ENCODE data around the gene SH3BP2. TPM values are rescaled to one million over a fixed set of nuclear protein-coding genes. Genes with fewer than 3 reads are reported as not detected.

SH3BP2 gene
- total and polyA plus RNA-seq, 10 of the 15 experiments (the other 5 are each of a cell fraction or from before 2014, with no cell fraction given): 1.1 to 61.8 (median 23.9) TPM

- no peak overlapping the region for H3K4me3 ChIP-seq
Observed at GRCh38 chr4:2839060-2839459, 46.2 kb downstream of the SH3BP2 start.

More at GRCh38 chr4:2839060-2839459, 46.2 kb downstream of the SH3BP2 start:
- Histone ChIP-seq H2AFZ (ENCODE audit: control insufficient read depth, low read depth, low read length) (no peak overlapping the region), H3K4me2 (ENCODE audit: control insufficient read depth, insufficient read depth) (no peak overlapping the region), H3K27ac (ENCODE audit: control insufficient read depth, insufficient read depth) (no peak overlapping the region), H3K9ac (ENCODE audit: control insufficient read depth, insufficient read depth, low read length) (no peak overlapping the region), H3K9me3 (replicated peaks; ENCODE audit: control insufficient read depth, insufficient read depth, low read length) (no peaks in the 10 kb centered on the region), H3K4me1 (ENCODE audit: control insufficient read depth, insufficient read depth, low read length) (peaks cover 30% of the 10 kb centered on the region), H4K20me1 (ENCODE audit: control insufficient read depth, insufficient read depth) (no peaks in the 10 kb centered on the region), H3K27me3 (replicated peaks in 1 of 2; ENCODE audit: control insufficient read depth in 2 of 2, insufficient read depth in 2 of 2, low read length in 1 of 2) (no peaks in the 10 kb centered on the region), H3K79me2 (ENCODE audit: control insufficient read depth, insufficient read depth, low read length) (peaks cover 5% of the 10 kb centered on the region), H3K36me3 (ENCODE audit: control insufficient read depth in 2 of 2, insufficient read depth in 2 of 2, low read length in 1 of 2) (peaks cover 0 to 5% of the 10 kb centered on the region in 2 experiments; a peak in 2 of 4 replicates)
- DNase-seq (ENCODE audit: low read depth, low spot score) (no peak), ATAC-seq (no peak), FAIRE-seq (no peak)
- intact Hi-C loops (cut with micrococcal nuclease; ENCODE audit: unreplicated experiment): no loop called here
- no peak for TF ChIP-seq MYC (IDR thresholded peaks at IDR 0.05; ENCODE audit: insufficient read depth, insufficient read length, insufficient replicate concordance, low read length, severe bottlenecking)
- TF ChIP-seq ZBTB4 (CRISPR knock-in tag; IDR thresholded peaks at IDR 0.05): no peak
- no peak for TF ChIP-seq ZNF622 (IDR thresholded peaks at IDR 0.05)
- no peak for TF ChIP-seq HCFC1 (IDR thresholded peaks at IDR 0.05; ENCODE audit: low read length)
- TF ChIP-seq SPI1 (IDR thresholded peaks at IDR 0.05; ENCODE audit: borderline replicate concordance, insufficient read depth, low read depth, low read length): no peak
- TF ChIP-seq CHD1 (IDR thresholded peaks at IDR 0.05; ENCODE audit: low read depth, low read length): no peak
- no peak for TF ChIP-seq POLR2A (IDR thresholded peaks at IDR 0.05; ENCODE audit: low read depth, low read length)
- no peak for TF ChIP-seq RAD21 (IDR thresholded peaks at IDR 0.05; ENCODE audit: insufficient read depth, low read depth, low read length)
- no peak for TF ChIP-seq KDM1A (IDR thresholded peaks at IDR 0.05; ENCODE audit: borderline replicate concordance)
- TF ChIP-seq MTA3 (IDR thresholded peaks at IDR 0.05; ENCODE audit: borderline replicate concordance, low read length): no peak
- no peak for TF ChIP-seq IRF5 (IDR thresholded peaks at IDR 0.05; ENCODE audit: borderline replicate concordance)
- no peak for TF ChIP-seq MLLT1 (IDR thresholded peaks at IDR 0.05)
- TF ChIP-seq ZNF274 (IDR thresholded peaks at IDR 0.05; ENCODE audit: insufficient read depth, insufficient read length): no peak
- TF ChIP-seq ZBTB40 (IDR thresholded peaks at IDR 0.05; ENCODE audit: borderline replicate concordance): no peak
- TF ChIP-seq TCF12 (IDR thresholded peaks at IDR 0.05; ENCODE audit: low read depth, low read length): no peak
- ChIA-PET POLR2A (interaction anchor here (0.5 to 1.2 kb wide), 5 partner anchors 12 to 276 kb away, joined by 3 to 5 read pairs (median 3); no protein-coding TSS in a partner anchor), SMC1A (ENCODE audit: uncharacterized antibody, unreplicated experiment) (interaction anchor here (1.1 to 1.5 kb wide), 4 partner anchors 10 to 54 kb away, joined by 3 to 4 read pairs (median 3); no protein-coding TSS in a partner anchor), CTCF (interaction anchor here (0.7 kb wide), 1 partner anchor 28 kb away, joined by 3 read pairs; no protein-coding TSS in a partner anchor), RAD21 (ENCODE audit: unreplicated experiment) (interaction anchor here (0.8 to 1.2 kb wide), 2 partner anchors 10 to 12 kb away, joined by 3 read pairs; no protein-coding TSS in a partner anchor)
- 80% methylated on average over 3 of the region's 3 CpGs for WGBS (ENCODE audit: insufficient coverage, insufficient replicate concordance, low lambda C conversion rate, missing lambda C conversion rate)
- no TSS peak for BruUV-seq (replicated peaks)
- in situ Hi-C loops (cut with MboI): no loop called here
